ENCODE results near the gene SMIM35. TPM values are rescaled to one million over a fixed set of nuclear protein-coding genes. Genes with fewer than 3 reads are reported as not detected.
"Not testable (repeated sequence)": the region's sequence is repeated elsewhere in the genome, so short reads cannot be mapped to it uniquely, and the experiment has no call there.

The SMIM35 gene
- total RNA-seq, 1 donor from 2014 or later = not detected

GRCh38 chr11:118064956-118065355, 21.8 kb downstream of the SMIM35 start:
- no peaks in the 10 kb centered on the region for H3K36me3 Mint-ChIP-seq (ENCODE audit: unreplicated experiment)

GRCh38 chr11:118062631-118063030, 24.1 kb downstream of the SMIM35 start:
- H3K27me3 Mint-ChIP-seq (ENCODE audit: unreplicated experiment); H3K36me3 Mint-ChIP-seq (ENCODE audit: unreplicated experiment); DNase-seq; H3K4me1 Mint-ChIP-seq (ENCODE audit: low read depth, unreplicated experiment); H3K9me3 Mint-ChIP-seq (ENCODE audit: unreplicated experiment); H3K27ac Mint-ChIP-seq (ENCODE audit: unreplicated experiment); H3K4me3 Mint-ChIP-seq (ENCODE audit: unreplicated experiment): not testable (repeated sequence)

More at GRCh38 chr11:118064956-118065355, 21.8 kb downstream of the SMIM35 start:
- Mint-ChIP-seq H3K4me1 (ENCODE audit: low read depth, unreplicated experiment) (peaks cover 8% of the 10 kb centered on the region), H3K4me3 (ENCODE audit: unreplicated experiment) (no peak overlapping the region), H3K27me3 (ENCODE audit: unreplicated experiment) (no peaks in the 10 kb centered on the region), H3K9me3 (ENCODE audit: unreplicated experiment) (no peaks in the 10 kb centered on the region), H3K27ac (ENCODE audit: unreplicated experiment) (no peak overlapping the region)
- DNase-seq = no peak
- TF ChIP-seq CTCF (IDR thresholded peaks at IDR 0.05; ENCODE audit: partially characterized antibody, unreplicated experiment) = no peak

GRCh38 chr11:118062181-118062580, 24.6 kb downstream of the SMIM35 start:
- H3K36me3 Mint-ChIP-seq (ENCODE audit: unreplicated experiment); H3K27ac Mint-ChIP-seq (ENCODE audit: unreplicated experiment): not testable (repeated sequence)

GRCh38 chr11:118061586-118062125, 25.1 kb downstream of the SMIM35 start:
- no peaks in the 10 kb centered on the region for H3K36me3 Mint-ChIP-seq (ENCODE audit: unreplicated experiment)
- DNase-seq = no peak
- peaks cover 8% of the 10 kb centered on the region for H3K27me3 Mint-ChIP-seq (ENCODE audit: unreplicated experiment)
- no peak for TF ChIP-seq CTCF (IDR thresholded peaks at IDR 0.05; ENCODE audit: partially characterized antibody, unreplicated experiment)
- H3K4me1 Mint-ChIP-seq (ENCODE audit: low read depth, unreplicated experiment) = peaks cover 2% of the 10 kb centered on the region
- H3K9me3 Mint-ChIP-seq (ENCODE audit: unreplicated experiment) = peaks cover 3% of the 10 kb centered on the region
- H3K27ac Mint-ChIP-seq (ENCODE audit: unreplicated experiment) = no peak overlapping the region
- H3K4me3 Mint-ChIP-seq (ENCODE audit: unreplicated experiment) = no peak overlapping the region

More at GRCh38 chr11:118062181-118062580, 24.6 kb downstream of the SMIM35 start:
- H3K4me1 Mint-ChIP-seq (ENCODE audit: low read depth, unreplicated experiment); H3K9me3 Mint-ChIP-seq (ENCODE audit: unreplicated experiment); DNase-seq; H3K4me3 Mint-ChIP-seq (ENCODE audit: unreplicated experiment); H3K27me3 Mint-ChIP-seq (ENCODE audit: unreplicated experiment): not testable (repeated sequence)

GRCh38 chr11:118060869-118061268, 25.9 kb downstream of the SMIM35 start:
- Mint-ChIP-seq H3K9me3 (ENCODE audit: unreplicated experiment) (peaks cover 4% of the 10 kb centered on the region), H3K27ac (ENCODE audit: unreplicated experiment) (no peak overlapping the region)

More at GRCh38 chr11:118060869-118061268, 25.9 kb downstream of the SMIM35 start:
- peaks cover 8% of the 10 kb centered on the region for H3K27me3 Mint-ChIP-seq (ENCODE audit: unreplicated experiment)
- H3K4me1 Mint-ChIP-seq (ENCODE audit: low read depth, unreplicated experiment) = peaks cover 2% of the 10 kb centered on the region
- peaks cover 2% of the 10 kb centered on the region for H3K36me3 Mint-ChIP-seq (ENCODE audit: unreplicated experiment)
- H3K4me3 Mint-ChIP-seq (ENCODE audit: unreplicated experiment) = no peak overlapping the region
- no peak for TF ChIP-seq CTCF (IDR thresholded peaks at IDR 0.05; ENCODE audit: partially characterized antibody, unreplicated experiment)
- DNase-seq = no peak

Data from glutamatergic neuron (in vitro differentiated cells).